SH-SY5Y (cell line): ENCODE results near the gene UBE2L5.

Source experiments
- GATA2 ChIP-seq: IDR thresholded peaks from 2 replicates; pipeline ENCODE4 v1.6.1; 2011; ENCODE audit warnings: mild to moderate bottlenecking, low read depth, low read length
- GATA3 ChIP-seq: IDR thresholded peaks from 2 replicates; pipeline ENCODE4 v1.6.1; 2011; ENCODE audit warnings: low read depth, mild to moderate bottlenecking, low read length, moderate library complexity

UBE2L5 gene

DNA sequence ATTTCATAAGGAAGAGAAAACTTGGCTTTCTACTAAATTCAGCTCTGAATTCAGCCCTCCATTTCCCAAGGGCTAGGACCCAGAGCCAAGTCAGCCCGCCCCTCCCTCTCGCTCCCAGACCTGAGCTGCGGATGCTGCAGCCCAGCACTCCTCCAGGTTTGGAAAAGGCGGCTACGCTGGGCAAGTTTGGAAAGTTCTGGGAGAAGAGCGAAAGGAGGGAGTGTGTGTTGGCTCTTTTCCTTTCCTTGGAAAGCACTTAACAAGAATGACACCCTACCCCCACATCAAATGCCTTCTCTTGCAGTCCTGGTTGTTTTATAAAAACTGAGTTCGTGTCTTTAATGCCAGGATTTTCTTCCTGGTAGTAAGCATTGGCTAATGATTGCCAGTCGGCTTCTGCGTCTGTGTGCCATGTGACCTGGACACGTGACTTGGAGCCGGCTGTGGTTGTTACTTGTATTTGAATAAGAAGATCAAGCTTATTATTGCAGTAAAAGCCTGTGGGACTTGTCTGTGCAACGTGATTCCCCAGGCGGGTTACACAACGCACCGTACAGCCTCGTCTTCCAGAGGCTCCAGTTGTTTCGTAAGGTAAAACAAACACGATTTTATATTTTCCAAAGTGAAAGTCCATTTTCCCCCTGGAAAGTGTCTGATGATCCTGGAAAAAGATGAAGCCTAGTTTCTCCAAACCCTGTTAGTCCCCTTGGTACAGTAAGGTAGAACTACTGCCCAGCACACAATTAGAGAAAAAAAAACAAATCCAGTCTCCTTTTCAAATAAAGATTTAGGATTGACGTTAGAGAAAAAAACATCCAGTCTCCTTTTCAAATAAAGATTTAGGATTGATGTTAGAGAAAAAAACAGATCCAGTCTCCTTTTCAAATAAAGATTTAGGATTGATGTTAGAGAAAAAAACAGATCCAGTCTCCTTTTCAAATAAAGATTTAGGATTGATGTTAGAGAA lies 26.8 kb upstream of the UBE2L5 start:
- no peak for TF ChIP-seq GATA3
- TF ChIP-seq GATA2: no peak

DNA sequence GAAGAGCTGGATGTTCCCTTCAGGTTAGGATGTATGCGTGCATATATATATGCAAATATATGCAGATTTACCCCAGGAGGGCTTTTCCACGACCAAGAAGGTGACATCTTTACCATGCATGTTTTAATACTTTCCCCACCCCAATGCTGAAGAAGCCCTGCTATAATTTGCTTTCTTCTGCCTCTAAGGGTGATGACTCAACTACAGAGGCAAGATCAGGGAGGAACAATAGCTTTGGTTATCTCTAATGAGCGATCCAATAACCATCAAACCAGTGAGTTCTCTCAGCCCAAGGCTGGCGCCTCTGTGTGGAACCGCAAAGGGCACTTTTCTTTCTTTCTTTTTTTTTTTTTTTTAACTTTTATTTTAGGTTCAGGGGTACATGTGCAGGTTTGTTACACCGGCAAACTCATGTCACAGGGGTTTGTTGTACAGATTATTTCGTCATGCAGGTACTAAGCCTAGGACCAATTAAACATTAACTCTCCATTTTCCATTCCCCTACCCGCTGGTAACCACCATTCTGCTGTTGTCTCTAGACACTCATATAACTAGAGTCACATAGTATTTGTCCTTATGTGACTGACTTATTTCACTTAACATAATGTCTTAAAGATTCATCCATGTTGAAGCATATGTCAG lies 25.7 kb upstream of the UBE2L5 start:
- TF ChIP-seq GATA3 (no peak), GATA2 (no peak)

DNA sequence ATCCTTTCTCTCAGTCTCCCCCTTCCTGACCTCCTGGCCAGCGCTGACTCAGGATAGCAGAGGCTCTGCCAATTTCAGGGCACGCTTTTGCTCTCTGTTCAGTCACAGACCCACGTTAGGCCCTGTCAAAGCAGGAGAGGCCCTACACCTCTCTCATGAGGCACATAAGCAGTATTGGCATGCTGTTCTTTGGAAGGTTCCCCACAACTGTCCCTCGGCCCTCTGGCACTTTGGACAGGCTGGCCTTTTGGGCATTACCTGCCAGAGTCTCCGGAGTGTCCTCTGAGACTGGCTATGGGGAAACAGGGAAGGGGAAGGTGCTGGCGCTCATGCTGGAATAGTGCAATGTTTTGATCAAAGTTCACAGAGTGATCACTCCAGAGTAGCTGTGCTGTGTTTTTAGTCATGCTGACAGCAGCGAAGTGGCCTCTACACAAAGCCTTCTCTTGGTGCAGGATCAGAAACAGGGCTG lies 23.7 kb upstream of the UBE2L5 start:
- TF ChIP-seq GATA3 (no peak), GATA2 (no peak)

DNA sequence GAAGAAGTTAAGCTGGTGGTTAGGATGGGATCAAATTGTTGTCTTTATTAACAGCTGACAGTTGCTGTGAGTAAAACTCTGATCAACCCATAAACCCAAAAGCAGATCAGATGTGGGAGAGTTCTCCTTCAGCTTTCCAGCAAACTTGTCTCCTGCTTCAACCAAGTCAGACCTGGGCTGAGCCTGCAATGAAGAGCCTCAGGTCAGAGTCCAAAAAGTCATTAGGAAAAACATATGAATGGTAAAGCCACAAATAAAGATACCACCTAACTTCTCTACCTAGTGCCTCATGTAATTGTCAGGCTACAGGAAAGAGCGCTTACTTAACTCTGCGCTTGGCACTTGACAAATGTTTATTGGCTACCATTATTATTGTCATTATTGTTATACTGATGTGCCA lies 21.9 kb upstream of the UBE2L5 start:
- TF ChIP-seq GATA3 (no peak), GATA2 (no peak)

DNA sequence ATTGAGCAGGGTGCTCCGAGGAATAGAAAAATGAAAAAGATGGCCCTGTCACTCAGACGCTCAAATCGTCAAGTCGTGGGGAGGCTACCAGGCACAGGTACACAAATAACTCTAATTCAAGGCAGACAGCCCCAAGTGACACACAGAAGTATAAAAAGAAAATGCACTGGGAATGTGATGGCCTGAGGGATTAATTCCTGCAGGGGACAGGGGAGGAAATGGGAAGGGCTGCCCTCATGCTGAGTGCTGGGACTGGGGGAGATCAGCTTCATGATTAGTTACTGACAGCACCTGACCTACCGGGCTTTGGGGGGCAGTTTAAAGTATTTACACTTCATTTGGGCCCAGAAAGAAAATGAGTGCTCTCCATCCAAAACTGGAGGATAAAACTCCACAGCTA lies 20.9 kb upstream of the UBE2L5 start:
- no peak for TF ChIP-seq GATA2
- TF ChIP-seq GATA3: no peak

DNA sequence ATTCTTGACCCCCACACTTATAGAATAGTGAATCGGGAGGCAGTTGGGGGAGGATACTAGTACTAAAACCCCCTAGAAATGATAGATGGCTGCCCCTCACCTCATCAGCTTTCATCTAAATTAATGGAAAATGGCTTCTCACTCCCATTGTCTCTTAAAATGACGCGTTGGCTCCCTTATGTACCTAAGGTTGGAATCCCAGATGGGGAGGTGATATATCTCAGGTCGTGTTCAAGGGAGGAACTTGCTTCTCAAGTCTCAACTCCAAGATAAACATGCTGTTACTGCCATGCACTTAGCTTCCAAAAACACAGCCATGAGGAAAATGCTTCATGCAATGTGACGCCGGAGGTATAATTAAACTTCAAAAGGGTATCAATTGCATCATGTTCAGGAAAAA lies 18.8 kb upstream of the UBE2L5 start:
- no peak for TF ChIP-seq GATA2
- no peak for TF ChIP-seq GATA3

DNA sequence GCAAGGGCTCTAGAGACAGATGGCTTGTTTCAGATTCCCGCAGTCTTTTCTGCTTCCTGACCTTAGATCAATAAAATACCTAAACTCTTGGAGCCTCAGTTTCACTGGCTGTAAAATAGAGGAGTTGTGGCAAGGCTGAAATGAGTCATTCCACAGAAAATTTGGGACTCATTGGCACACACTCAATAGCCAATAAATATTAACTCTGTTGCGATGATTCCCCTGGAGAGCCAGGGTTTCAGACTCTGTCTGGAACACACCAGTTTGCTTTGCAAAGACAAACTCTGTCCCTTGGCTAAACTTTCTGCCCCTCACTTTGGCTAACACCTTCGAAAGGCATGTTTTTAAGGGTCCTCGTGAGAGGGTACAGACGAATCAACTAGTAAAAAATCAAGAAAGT lies 18.1 kb upstream of the UBE2L5 start:
- TF ChIP-seq GATA2: no peak
- TF ChIP-seq GATA3: no peak

DNA sequence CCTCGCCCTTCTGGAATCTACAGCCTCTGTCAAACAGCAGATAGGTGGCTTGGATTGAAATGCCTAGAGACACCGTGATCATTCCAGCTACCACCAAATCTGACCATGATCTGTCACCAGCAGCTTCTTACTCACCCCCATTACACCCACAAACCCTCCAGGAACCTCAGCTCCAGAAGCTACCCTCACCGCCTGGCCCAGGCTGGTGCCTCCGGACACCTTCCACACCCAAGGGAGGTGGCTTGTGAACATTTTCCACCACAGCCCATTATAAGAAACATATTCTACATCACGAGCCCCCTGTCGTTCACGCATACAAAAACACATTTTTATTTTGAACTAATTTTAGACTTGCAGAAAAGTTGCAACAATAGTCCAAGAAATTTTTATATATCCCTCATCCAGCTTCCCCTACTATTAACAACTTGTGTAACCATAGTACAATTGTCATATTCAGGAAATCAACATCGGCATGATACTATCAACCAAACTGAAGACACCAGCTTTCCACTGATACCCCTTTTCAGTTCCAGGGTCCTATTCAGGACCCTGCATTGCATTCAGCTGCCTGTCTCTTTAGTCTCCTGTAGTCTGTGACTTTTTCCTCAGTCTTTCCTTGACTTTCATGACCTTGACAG lies 15.4 kb upstream of the UBE2L5 start:
- TF ChIP-seq GATA3: no peak
- no peak for TF ChIP-seq GATA2

DNA sequence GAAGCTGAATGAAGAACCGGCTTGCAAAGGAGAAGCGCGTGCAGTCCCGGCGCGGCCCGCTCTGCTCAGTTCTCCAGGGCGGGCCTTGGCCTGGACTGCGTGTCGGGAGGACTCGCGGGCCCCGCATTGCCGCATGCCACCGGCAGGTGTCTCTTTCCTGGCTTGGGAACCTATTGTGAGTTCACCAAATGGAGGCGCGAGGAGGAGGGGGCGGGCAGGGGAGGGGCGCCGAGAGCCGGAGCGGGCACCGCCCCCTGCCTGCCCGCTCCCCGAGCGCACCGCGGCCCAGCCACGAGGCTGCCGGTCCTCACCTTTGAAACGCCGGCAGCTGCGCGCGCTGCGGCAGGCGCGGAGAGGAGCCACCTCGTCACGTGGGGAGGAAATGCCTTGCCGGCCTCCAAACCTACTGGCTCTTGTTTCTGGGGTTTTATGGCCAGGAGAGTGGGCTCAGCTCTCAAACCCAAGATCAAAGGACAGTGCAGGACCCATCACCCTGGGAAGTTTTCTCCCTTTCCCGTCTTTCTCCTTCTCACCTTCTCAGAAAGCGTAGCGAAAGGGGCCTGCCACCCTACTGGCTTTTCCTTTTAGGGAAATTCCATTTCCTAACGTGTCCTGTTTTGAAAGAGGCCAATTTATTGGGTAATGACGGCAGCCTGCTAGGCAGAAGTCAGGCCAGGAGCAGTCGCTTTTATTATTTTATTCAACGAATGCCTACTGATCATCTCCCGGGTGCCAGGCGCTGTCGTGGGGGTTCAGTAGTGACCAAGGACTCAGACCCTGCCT lies 13.8 kb upstream of the UBE2L5 start:
- TF ChIP-seq GATA3: no peak
- TF ChIP-seq GATA2: no peak

DNA sequence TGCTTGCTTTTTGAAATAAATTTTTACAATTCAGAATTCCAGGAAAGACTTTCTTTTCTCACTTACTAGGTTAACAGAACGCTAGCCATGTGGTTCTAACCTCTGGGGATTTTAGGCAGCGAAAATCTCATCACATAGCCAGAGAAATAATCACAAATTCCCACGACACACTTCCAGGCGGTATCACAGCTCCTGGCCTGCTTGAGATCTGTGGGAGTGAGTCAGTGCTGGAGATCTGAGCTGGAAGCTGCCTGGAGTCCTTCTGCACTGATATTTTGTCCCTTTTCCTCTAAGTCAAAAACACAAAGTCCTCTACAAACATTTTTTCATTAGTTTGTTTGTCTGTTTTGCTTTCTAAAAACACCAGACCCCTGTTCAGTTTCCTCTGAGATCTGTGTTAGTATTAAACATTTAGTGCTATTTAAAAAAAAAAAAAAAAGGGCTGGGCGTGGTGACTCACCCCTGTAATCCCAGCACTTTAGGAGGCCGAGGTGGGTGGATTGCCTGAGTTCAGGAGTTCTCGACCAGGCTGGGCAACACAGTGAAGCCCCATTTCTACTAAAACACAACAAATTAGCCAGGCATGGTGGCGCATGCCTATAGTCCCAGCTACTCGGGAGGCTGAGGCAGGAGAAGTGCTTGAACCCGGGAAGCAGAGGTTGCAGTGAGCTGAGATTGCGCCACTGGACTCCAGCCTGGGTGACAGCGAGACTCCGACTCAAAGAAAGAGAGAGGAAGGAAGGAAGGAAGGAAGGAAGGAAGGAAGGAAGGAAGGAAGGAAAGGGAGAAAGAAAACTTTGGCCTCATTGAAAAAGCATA lies 12.2 kb upstream of the UBE2L5 start:
- TF ChIP-seq GATA2 (no peak), GATA3 (no peak)

DNA sequence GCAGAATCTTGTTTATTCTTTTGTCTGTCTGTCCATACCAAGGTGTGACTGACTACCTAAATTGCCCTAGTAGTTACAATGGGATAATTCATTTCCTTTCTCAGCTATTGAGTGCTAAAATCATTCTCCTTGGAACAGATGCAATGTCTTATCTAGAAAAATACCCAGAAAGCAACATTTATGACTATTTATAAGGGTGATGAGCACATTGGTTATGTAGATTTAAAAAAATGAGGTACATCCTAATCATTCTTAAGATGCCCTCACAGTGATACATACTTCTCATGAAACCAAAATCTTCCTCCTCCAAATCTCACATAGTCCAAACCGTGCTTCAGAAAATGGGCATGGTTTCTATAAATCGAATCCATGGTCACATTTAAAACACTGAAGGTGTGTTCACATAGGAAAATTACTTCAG lies 11.6 kb upstream of the UBE2L5 start:
- no peak for TF ChIP-seq GATA2
- no peak for TF ChIP-seq GATA3

DNA sequence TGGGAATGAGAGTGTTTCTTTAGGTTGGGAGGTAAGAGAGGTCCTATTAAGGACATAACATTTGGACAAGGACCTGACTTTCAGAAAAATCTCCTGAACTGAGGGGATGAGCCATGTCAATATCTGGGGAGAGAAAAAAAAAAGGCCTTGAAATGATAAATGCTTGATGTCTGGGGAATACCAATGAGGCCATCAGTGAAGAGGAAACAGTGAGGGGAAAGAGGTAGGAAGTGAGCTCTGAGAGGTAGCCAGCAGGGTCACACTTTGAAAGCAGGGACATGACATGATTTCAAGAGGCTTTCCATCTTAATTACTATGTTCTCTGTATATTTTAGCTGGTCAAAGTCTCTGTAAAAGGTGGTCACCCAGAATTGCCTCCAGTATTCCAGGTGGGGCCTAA lies 9.9 kb upstream of the UBE2L5 start:
- TF ChIP-seq GATA3 (no peak), GATA2 (no peak)

DNA sequence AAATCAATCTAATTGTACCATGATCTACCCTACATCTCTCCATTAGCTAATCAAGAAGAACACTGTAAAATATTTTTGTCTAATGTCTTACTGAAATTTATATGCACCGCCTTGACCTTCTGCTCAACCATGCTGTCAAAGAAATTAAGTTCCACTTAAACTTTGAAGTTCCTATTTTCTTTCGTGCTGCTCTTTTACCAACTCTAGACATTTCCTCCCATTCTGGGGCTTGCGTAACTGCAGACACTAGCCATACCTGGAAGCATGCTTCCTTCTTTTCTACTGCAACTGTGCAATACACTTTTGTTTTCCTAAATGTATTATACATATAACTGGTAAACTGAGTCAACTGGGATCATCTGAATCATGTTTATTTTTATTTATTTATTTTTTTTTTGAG lies 8.5 kb upstream of the UBE2L5 start:
- TF ChIP-seq GATA3: no peak
- no peak for TF ChIP-seq GATA2
